Peyer's patch (tissue), 4 donors: ENCODE data around the gene ZNF70.
A peak's percentile ranks its signal among the peaks of the same experiment; 100 is the strongest.

Experiments used
- POLR2A ChIP-seq, 2 donors: fragments of 450-650 bp; IDR thresholded peaks; one replicate each; pipeline ENCODE4 v1.5.1; 2017; ENCODE audit warnings: antibody characterized with exemption in 2 of 2, mild to moderate bottlenecking in 2 of 2, moderate library complexity in 2 of 2
- TF ChIP-seq, protein P1 (sequence below), 6 experiments: fragments of 450-650 bp in 4 of 6; fragments of 200-600 bp in 2 of 6; sonication (generic) in 1 of 6; IDR thresholded peaks; one replicate each; pipeline ENCODE4 v1.5.1; 2017 to 2019; ENCODE audit warnings: antibody characterized with exemption in 6 of 6, mild to moderate bottlenecking in 3 of 6, moderate library complexity in 1 of 6

DNA sequence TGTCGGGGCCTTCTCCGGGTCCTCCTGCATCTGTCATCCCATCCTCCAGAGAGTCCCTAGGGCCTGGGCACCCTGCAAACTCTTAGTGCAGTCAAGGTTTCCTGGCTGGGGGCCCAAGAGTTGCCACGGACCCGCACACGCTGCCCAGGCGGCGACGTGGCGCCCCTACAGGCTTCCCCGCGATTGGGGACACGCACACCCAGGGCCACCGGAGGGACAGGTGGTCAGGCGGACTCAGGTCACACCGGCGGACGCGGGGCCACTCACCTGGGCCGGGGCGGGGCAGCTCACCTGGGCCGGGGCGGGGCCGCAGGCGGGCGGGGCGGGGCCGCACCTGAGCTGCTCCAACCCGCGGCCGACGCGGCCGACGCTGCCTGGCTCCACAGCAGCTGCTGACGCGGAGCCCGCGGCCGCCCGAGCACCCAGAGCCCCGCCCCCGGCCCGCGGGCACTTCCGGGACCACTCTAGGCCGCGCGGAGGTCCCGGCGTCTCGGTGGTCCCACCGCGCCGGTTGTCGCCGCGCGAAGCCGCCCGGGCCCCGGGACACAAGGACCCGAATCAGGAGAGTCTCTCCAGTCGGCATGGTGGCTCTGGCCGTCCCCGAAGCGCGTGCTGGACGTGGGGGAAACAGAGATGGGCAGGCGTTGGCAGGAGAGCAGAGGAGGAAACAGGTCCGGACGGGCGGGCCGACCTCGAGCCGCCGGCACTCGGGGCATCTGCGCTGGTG is at the start of gene ZNF70:
- TF ChIP-seq, protein P1, sequence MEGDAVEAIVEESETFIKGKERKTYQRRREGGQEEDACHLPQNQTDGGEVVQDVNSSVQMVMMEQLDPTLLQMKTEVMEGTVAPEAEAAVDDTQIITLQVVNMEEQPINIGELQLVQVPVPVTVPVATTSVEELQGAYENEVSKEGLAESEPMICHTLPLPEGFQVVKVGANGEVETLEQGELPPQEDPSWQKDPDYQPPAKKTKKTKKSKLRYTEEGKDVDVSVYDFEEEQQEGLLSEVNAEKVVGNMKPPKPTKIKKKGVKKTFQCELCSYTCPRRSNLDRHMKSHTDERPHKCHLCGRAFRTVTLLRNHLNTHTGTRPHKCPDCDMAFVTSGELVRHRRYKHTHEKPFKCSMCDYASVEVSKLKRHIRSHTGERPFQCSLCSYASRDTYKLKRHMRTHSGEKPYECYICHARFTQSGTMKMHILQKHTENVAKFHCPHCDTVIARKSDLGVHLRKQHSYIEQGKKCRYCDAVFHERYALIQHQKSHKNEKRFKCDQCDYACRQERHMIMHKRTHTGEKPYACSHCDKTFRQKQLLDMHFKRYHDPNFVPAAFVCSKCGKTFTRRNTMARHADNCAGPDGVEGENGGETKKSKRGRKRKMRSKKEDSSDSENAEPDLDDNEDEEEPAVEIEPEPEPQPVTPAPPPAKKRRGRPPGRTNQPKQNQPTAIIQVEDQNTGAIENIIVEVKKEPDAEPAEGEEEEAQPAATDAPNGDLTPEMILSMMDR (IDR thresholded peaks at IDR 0.05), result peak in 4 of 6 experiments; percentile 9 to 46 (median 40)
- TF ChIP-seq POLR2A (IDR thresholded peaks at IDR 0.05), result peak; percentile 58 to 60
